Measurements from ENCODE around the gene TRIM46.
A peak's percentile ranks its signal among the peaks of the same experiment; 100 is the strongest.

TRIM46 gene

GRCh38 chr1:155205035-155205434 is 31.4 kb downstream of the TRIM46 start:
- DNase-seq (ENCODE audit: low read depth) = no peak

GRCh38 chr1:155205969-155206593 is 32.4 kb downstream of the TRIM46 start:
- H3K4me3 ChIP-seq (ENCODE audit: low read depth, low read length) = no peak overlapping the region
- no peak for DNase-seq (ENCODE audit: low read depth)
- TF ChIP-seq CTCF (IDR thresholded peaks at IDR 0.05; ENCODE audit: low read depth, low read length, missing control alignments) = no peak

More at GRCh38 chr1:155205035-155205434, 31.4 kb downstream of the TRIM46 start:
- no peak for TF ChIP-seq CTCF (IDR thresholded peaks at IDR 0.05; ENCODE audit: low read depth, low read length, missing control alignments)
- H3K4me3 ChIP-seq (ENCODE audit: low read depth, low read length) = no peak overlapping the region

- H3K4me3 ChIP-seq (ENCODE audit: low read depth, low read length) = no peak overlapping the region
- TF ChIP-seq CTCF (IDR thresholded peaks at IDR 0.05; ENCODE audit: low read depth, low read length, missing control alignments) = peak; percentile 92
- no peak for DNase-seq (ENCODE audit: low read depth)
Measured at GRCh38 chr1:155206891-155207805, 33.5 kb downstream of the TRIM46 start.

GRCh38 chr1:155207806-155208540 is 34.3 kb downstream of the TRIM46 start, which contains the start of gene THBS3:
Gene THBS3, minus strand, starts transcription at chr1:155207897. Its CDS starts 21 bp downstream, at chr1:155207876.
- peak within 1 kb of the TSS; percentile 94 for H3K4me3 ChIP-seq (ENCODE audit: low read depth, low read length)
- no peak for TF ChIP-seq CTCF (IDR thresholded peaks at IDR 0.05; ENCODE audit: low read depth, low read length, missing control alignments)
- no peak for DNase-seq (ENCODE audit: low read depth)

- H3K4me3 ChIP-seq (ENCODE audit: low read depth, low read length) = peak within 1 kb of the TSS; percentile 94
- DNase-seq (ENCODE audit: low read depth) = no peak
- no peak for TF ChIP-seq CTCF (IDR thresholded peaks at IDR 0.05; ENCODE audit: low read depth, low read length, missing control alignments)
Measured at GRCh38 chr1:155208541-155209311, 35.1 kb downstream of the TRIM46 start, which contains the start of gene MTX1. Gene MTX1, plus strand, starts transcription at chr1:155208695. Its CDS starts 110 bp downstream, at chr1:155208805.

GRCh38 chr1:155209312-155209721 is 35.7 kb downstream of the TRIM46 start:
- no peak for TF ChIP-seq CTCF (IDR thresholded peaks at IDR 0.05; ENCODE audit: low read depth, low read length, missing control alignments)
- H3K4me3 ChIP-seq (ENCODE audit: low read depth, low read length) = peak overlapping the region; percentile 94
- DNase-seq (ENCODE audit: low read depth) = no peak
